RWPE1 (cell line): ENCODE measurements around the gene GIMAP2.

ENCODE experiments used
- CTCF ChIA-PET: fragments of 350-600 bp; sonication (Branson Sonifier 250); formaldehyde crosslinking; extraction: SDS; loops from one replicate; lab custom pipeline; 2021; lab: Yijun Ruan, JAX
- POLR2A ChIA-PET: fragments of 400-600 bp; formaldehyde crosslinking; extraction: SDS; loops from one replicate; lab custom pipeline; 2020; ENCODE audit warnings: antibody characterized with exemption; ENCODE audit not compliant: low non-redundant PET; lab: Yijun Ruan, JAX
- DNase-seq: peaks from one replicate; pipeline ENCODE4 v3.0.0; 2012; ENCODE audit warnings: low spot score
- H3K27ac ChIP-seq: fragments of 450-650 bp; 2 replicates; pipeline ENCODE4 v1.5.1; 2017
- TF ChIP-seq, protein P1 (sequence below): fragments of 450-650 bp; conservative IDR thresholded peaks from 2 replicates; pipeline ENCODE4 v1.5.1; 2017; ENCODE audit warnings: low read depth, mild to moderate bottlenecking

GIMAP2 gene

DNA sequence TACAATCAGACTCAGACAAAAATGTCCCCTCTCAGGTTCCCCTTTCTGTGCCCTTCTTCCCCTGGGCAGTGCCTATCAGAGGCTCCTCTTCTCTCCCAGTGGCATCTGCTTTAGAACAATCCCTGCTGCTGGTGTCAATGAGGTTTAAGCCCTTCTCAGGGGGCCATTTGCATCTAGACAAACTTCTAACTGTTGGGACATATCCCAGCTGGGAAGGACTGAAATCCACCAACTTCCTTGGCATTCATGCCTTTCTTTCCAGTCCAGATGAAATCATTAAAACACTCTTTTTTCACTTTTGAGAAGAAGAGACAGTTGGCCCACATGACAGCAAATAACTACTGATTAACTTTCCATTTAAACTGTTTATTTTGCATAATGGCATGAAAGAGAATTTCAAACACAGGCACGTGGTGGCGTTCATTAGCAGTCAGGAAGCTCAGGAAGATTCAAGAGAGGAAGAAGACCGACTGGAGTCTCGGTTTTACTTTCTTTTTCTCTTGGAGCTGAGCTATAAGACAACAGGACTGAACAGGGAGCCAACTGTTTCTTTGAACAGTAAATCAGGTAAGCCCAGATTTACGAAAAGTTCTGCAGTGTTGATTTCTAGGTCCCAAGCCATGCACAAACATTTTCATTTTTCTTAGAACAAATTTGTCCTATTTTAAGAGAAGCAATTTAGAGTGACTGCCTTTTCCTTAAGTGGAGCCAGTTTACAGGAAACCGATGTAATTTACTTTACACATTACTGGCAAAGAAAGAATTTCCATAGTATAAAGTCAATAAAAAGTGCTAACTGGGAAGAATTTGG lies at the start of gene GIMAP2:
TSS of gene GIMAP2 (plus strand) at position 488 of the 811 bp plus-strand sequence. CDS start 1,354 bp downstream, outside the sequence.
- TF ChIP-seq, protein P1, sequence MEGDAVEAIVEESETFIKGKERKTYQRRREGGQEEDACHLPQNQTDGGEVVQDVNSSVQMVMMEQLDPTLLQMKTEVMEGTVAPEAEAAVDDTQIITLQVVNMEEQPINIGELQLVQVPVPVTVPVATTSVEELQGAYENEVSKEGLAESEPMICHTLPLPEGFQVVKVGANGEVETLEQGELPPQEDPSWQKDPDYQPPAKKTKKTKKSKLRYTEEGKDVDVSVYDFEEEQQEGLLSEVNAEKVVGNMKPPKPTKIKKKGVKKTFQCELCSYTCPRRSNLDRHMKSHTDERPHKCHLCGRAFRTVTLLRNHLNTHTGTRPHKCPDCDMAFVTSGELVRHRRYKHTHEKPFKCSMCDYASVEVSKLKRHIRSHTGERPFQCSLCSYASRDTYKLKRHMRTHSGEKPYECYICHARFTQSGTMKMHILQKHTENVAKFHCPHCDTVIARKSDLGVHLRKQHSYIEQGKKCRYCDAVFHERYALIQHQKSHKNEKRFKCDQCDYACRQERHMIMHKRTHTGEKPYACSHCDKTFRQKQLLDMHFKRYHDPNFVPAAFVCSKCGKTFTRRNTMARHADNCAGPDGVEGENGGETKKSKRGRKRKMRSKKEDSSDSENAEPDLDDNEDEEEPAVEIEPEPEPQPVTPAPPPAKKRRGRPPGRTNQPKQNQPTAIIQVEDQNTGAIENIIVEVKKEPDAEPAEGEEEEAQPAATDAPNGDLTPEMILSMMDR: no peak
- H3K27ac ChIP-seq: no peak within 1 kb of the TSS
- CTCF ChIA-PET: interaction anchor here (0.6 kb wide), 1 partner anchor 164 kb away, joined by 4 read pairs; no protein-coding TSS in a partner anchor
- POLR2A ChIA-PET: no interaction called here
- DNase-seq: peak; percentile 16

DNA sequence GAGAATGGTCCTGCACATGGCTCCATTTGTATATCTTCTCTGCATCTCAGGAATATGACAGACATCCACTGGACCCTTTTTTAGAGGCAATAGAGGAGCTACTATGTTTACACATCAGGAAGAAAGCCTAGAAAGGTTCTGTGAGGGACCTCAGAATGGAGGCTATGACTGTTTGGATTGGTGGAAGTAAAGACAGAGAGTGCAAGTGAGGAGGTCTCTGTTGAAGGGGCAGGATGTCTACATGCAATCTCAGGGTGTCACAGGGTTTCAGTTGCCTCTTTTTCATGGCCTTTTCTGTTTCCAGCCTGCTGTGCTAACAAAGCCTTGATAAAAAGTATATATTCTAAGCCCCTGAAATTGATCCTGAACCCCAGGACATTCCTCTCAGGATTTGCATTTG lies 43.7 kb upstream of the GIMAP2 start:
- CTCF ChIA-PET: no interaction called here
- POLR2A ChIA-PET: no interaction called here
- DNase-seq: no peak
- TF ChIP-seq, protein P1: no peak
- no peak overlapping the region for H3K27ac ChIP-seq

DNA sequence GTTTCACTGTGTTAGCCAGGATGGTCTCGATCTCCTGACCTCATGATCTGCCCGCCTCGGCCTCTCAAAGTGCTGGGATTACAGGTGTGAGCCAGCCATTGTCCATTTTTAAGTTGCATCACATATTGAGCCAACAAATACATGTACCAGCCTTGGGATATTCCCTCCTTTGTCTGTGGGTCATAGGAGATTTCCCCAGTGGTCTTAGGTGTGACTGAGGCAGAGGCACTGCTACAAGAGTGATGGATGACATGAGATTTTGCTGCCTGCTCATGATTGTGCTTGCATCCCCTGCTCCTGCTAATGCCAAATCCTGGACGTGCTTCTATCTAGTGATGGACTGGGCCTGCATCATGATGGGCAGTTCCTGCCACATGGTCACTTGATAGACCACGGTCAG lies 42.6 kb upstream of the GIMAP2 start:
- no peak overlapping the region for H3K27ac ChIP-seq
- ChIA-PET POLR2A (no interaction called here), CTCF (no interaction called here)
- TF ChIP-seq, protein P1: no peak
- no peak for DNase-seq

DNA sequence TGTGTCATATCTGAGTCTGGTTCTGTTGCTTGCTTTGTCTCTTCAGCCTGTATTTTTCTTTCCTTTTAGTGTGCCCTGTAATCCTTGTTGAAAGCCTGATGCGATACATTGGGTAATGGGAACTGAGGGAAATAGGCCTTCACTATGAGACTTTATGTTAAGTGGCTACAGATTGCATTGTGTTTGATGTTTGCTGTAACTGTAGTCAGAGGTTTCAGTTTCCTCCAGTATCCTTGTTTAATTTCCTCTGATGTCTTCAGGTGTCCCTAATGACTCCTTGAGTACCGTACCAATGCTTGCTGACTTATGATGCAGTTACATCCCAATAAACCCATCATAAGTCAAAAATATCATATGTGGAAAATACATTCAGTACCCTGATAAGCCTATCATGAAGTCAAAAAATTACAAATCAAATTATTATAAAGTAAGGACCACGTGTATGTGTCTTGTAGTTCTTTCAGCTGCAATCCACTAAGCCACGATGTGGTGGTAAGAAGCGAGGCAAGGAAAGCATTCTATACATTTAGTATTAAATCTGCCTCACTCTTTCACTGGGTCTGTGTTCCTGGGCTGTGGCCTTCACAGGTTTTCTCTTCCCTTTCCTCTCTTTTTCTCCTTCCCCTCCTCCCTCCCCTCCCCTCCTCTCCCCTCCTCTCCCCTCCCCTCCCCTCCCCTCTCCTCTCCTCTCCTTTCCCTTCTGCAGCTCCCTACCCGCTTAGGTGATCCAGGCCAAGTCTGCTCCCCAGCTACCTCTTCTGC lies 40.1 kb upstream of the GIMAP2 start:
- POLR2A ChIA-PET: no interaction called here
- H3K27ac ChIP-seq: no peak overlapping the region

DNA sequence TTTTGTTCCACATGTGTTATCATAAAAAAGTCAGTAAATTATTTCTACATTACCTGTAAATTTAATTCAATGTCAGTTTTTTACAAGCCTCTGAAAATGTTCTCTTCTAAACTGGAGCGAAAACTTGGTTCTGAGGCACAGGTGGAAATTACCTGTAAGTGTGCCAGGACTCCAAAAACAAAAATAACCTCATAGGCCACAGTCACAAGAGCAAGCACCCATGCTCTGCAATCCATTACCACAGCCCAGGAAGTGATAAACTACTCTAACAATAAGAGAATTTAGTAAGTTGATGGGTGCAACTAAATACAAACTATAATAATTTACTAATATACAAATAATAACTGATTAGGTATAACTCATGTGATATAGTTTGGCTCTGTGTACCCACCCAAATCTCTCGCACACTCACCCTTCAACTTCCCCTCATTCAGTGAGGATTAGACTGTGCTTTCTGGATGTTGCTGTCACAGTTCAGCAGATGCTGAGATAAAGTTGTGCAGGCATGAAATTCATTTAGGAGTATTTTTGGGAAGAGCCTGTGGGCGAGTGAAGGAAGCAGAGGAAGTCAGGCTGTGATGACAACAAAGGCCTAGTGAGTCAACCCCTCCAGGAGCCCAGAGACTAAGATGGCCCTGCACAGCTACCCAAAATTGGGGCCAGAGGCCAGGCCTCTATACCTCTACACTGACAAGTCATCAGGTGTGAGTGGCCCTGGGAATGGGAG lies 37.0 kb upstream of the GIMAP2 start:
- no peak for DNase-seq
- no peak overlapping the region for H3K27ac ChIP-seq
- POLR2A ChIA-PET: no interaction called here
- TF ChIP-seq, protein P1: no peak
- CTCF ChIA-PET: interaction anchor here (0.6 kb wide), 1 partner anchor 30 kb away, joined by 3 read pairs; no protein-coding TSS in a partner anchor

More for the DNA sequence above, 40.1 kb upstream of the GIMAP2 start:
- no peak for DNase-seq
- TF ChIP-seq, protein P1: no peak
- CTCF ChIA-PET: no interaction called here

DNA sequence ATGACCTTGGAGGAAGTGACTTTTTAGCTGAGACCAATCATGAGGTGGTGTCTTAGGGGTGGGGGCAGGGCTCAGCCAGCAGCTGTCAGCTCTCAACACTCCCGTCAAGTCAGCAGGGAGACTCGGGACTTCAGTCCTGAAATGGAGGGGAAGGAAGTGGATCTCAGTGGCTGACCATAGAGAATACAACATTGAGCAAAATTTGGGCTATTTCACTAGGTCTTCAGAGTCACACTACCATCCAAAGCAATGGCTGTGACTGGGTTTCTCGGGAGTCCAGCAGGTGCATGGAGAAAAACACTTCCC lies 36.5 kb upstream of the GIMAP2 start:
- no peak for DNase-seq
- H3K27ac ChIP-seq: no peak overlapping the region
- CTCF ChIA-PET: interaction anchor here (0.6 kb wide), 1 partner anchor 30 kb away, joined by 3 read pairs; no protein-coding TSS in a partner anchor
- POLR2A ChIA-PET: no interaction called here
- TF ChIP-seq, protein P1: no peak
